Measurements from ENCODE around the gene TCAF1.

DNA sequence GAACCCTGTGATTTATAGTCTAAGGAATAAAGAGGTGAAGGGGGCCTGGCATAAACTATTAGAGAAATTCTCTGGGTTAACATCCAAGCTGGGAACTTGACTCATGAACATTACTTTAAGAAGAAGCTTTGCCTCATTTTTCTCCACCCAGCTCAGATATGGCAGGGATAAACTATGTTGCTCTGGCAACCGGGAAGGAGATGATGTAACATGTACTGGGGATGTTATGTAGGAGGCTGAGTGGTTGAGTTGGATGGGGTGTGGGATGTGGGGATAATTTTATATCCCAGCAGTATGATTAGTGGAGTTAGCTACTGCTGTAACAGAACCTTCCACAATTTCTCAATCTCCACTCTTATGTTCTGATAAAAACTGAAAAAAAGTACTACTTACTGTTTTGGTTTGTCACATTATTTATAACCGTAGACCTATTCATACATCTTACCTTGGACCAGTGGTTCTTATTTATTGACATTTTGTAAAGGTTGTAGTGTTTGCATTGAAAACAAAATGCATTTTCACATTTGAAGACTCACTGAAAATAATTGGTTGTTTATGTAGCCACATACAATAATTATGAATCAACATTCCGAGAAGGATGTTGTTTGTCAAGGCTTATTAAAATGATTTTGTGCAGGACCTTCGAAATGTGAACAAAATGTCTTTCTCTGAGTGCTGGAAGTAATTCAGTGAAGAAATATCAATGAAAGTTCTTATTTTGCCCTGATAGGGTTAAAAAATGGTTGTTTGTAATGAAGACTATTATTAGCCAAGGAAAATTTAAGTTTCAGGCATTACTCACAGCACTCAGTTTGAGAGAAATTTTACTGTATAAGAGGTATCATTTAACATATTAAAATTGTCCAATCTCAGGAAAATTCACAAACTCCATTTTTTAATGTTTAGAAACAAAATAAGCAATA lies 34.4 kb upstream of the TCAF1 start:
- no peak for TF ChIP-seq POLR2A (IDR thresholded peaks at IDR 0.05)
- TF ChIP-seq, protein P1, sequence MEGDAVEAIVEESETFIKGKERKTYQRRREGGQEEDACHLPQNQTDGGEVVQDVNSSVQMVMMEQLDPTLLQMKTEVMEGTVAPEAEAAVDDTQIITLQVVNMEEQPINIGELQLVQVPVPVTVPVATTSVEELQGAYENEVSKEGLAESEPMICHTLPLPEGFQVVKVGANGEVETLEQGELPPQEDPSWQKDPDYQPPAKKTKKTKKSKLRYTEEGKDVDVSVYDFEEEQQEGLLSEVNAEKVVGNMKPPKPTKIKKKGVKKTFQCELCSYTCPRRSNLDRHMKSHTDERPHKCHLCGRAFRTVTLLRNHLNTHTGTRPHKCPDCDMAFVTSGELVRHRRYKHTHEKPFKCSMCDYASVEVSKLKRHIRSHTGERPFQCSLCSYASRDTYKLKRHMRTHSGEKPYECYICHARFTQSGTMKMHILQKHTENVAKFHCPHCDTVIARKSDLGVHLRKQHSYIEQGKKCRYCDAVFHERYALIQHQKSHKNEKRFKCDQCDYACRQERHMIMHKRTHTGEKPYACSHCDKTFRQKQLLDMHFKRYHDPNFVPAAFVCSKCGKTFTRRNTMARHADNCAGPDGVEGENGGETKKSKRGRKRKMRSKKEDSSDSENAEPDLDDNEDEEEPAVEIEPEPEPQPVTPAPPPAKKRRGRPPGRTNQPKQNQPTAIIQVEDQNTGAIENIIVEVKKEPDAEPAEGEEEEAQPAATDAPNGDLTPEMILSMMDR (IDR thresholded peaks at IDR 0.05), result no peak
